H1 (cell line): ENCODE data around the gene ALKBH7. TPM values are rescaled to one million over a fixed set of nuclear protein-coding genes. Genes with fewer than 3 reads are reported as not detected.

ENCODE experiments used
- CTCF ChIA-PET: fragments of 300-600 bp; sonication (Branson Sonifier 250); formaldehyde crosslinking; loops from one replicate; lab custom pipeline; 2021; ENCODE audit not compliant: partially characterized antibody; lab: Charles Lee
- POLR2A ChIA-PET: fragments of 300-600 bp; sonication (Branson Sonifier 250); formaldehyde crosslinking; loops from one replicate; lab custom pipeline; 2021; ENCODE audit warnings: inconsistent platforms; ENCODE audit not compliant: partially characterized antibody; lab: Charles Lee
- DNase-seq, 2 experiments: peaks; one replicate each; pipeline versions ENCODE4 v3.0.0 to v3.0.0-alpha.2; 2010 to 2022; ENCODE audit warnings: low spot score in 2 of 2, low read depth in 1 of 2, mixed read lengths in 1 of 2
- FAIRE-seq: peaks from 2 replicates; lab custom pipeline; 2011; peaks lifted over from hg19 to GRCh38; lab: Jason Lieb, UNC
- H2AFZ ChIP-seq: 2 replicates; pipeline ENCODE4 v1.8.1; 2012; ENCODE audit warnings: low read length, inconsistent platforms
- H2AK5ac ChIP-seq: 2 replicates; pipeline ENCODE4 v1.6.1; 2013; ENCODE audit warnings: low read depth, low read length
- H2BK120ac ChIP-seq: replicated peaks from 2 replicates; pipeline ENCODE3; 2013; ENCODE audit warnings: low read depth, low read length, inconsistent platforms
- H2BK12ac ChIP-seq: 2 replicates; pipeline ENCODE4 v1.6.1; 2013; ENCODE audit warnings: low read depth, low read length
- H2BK15ac ChIP-seq: 2 replicates; pipeline ENCODE4 v1.6.1; 2013; ENCODE audit warnings: low read length
- H2BK20ac ChIP-seq: 2 replicates; pipeline ENCODE4 v1.6.1; 2013; ENCODE audit warnings: low read length
- H2BK5ac ChIP-seq: 2 replicates; pipeline ENCODE4 v1.6.1; 2013; ENCODE audit warnings: low read depth, low read length
- H3K14ac ChIP-seq: 2 replicates; pipeline ENCODE4 v1.6.1; 2013; ENCODE audit warnings: inconsistent platforms; ENCODE audit not compliant: insufficient read length
- H3K18ac ChIP-seq: 2 replicates; pipeline ENCODE4 v1.6.1; 2013; ENCODE audit warnings: low read length; ENCODE audit errors: extremely low read depth
- H3K23ac ChIP-seq: 2 replicates; pipeline ENCODE4 v1.6.1; 2013; ENCODE audit warnings: inconsistent platforms; ENCODE audit not compliant: insufficient read length
- H3K23me2 ChIP-seq: 2 replicates; pipeline ENCODE4 v1.6.1; 2013; ENCODE audit warnings: low read depth, low read length
- H3K27ac ChIP-seq: 2 replicates; pipeline ENCODE4 v1.6.1; 2011; ENCODE audit warnings: low read depth, low read length, inconsistent platforms
- H3K27me3 ChIP-seq, 4 experiments: replicated peaks in 1 of 4; 1 replicate in 1 of 4; 2 replicates in 3 of 4; pipeline versions ENCODE4 v1.6.1 to v1.8.1; 2011 to 2013; ENCODE audit warnings: low read length in 3 of 4, mild to moderate bottlenecking in 3 of 4, inconsistent platforms in 2 of 4, mixed read lengths in 2 of 4, moderate library complexity in 1 of 4; ENCODE audit not compliant: control insufficient read depth in 3 of 4, insufficient read depth in 3 of 4; ENCODE audit errors: extremely low read depth in 1 of 4
- H3K36me3 ChIP-seq, 4 experiments: 2 replicates each; pipeline versions ENCODE4 v1.6.1 to v1.8.1; 2011 to 2013; ENCODE audit warnings: mild to moderate bottlenecking in 4 of 4, low read length in 3 of 4, moderate library complexity in 2 of 4, control low read depth in 1 of 4, inconsistent platforms in 1 of 4; ENCODE audit not compliant: insufficient read depth in 4 of 4, control insufficient read depth in 2 of 4
- H3K4ac ChIP-seq: replicated peaks from 2 replicates; pipeline ENCODE3; 2013; ENCODE audit warnings: low read length, low read depth, mixed read lengths, inconsistent platforms; ENCODE audit not compliant: insufficient read length
- H3K4me1 ChIP-seq, 4 experiments: replicated peaks in 1 of 4; 1 replicate in 1 of 4; 2 replicates in 3 of 4; pipeline versions ENCODE4 v1.6.1 to v1.8.1; 2011 to 2013; ENCODE audit warnings: low read length in 3 of 4, inconsistent platforms in 2 of 4, mixed read lengths in 1 of 4; ENCODE audit not compliant: insufficient read depth in 4 of 4, control insufficient read depth in 3 of 4
- H3K4me2 ChIP-seq, 2 experiments: 2 replicates each; pipeline versions ENCODE4 v1.6.1 to v1.8.1; 2011 to 2013; ENCODE audit warnings: low read depth in 2 of 2, low read length in 2 of 2, control low read depth in 1 of 2, inconsistent platforms in 1 of 2, mild to moderate bottlenecking in 1 of 2; ENCODE audit not compliant: insufficient read depth in 1 of 2
- H3K4me3 ChIP-seq, 4 experiments: fragments of 200-600, 300-600 bp in 1 of 4; sonication (generic), shearing (Covaris generic), sonication (Bioruptor Twin) in 1 of 4; 2 replicates each; pipeline versions ENCODE4 v1.5.1 to v1.8.1; 2011 to 2016; ENCODE audit warnings: low read length in 4 of 4, low read depth in 3 of 4, control low read depth in 2 of 4, inconsistent platforms in 2 of 4, mild to moderate bottlenecking in 2 of 4, mixed read lengths in 1 of 4, moderate library complexity in 1 of 4; ENCODE audit not compliant: insufficient read depth in 2 of 4; ENCODE audit errors: extremely low read depth in 1 of 4
- H3K56ac ChIP-seq: replicated peaks from 2 replicates; pipeline ENCODE3; 2013; ENCODE audit warnings: low read depth, mild to moderate bottlenecking, mixed read lengths, low read length, inconsistent platforms; ENCODE audit not compliant: insufficient read length
- H3K79me1 ChIP-seq: 2 replicates; pipeline ENCODE4 v1.6.1; 2013; ENCODE audit warnings: low read depth, low read length, control low read depth
- H3K79me2 ChIP-seq, 2 experiments: 2 replicates each; pipeline versions ENCODE4 v1.6.1 to v1.8.1; 2012 to 2013; ENCODE audit warnings: low read length in 2 of 2, mild to moderate bottlenecking in 2 of 2, inconsistent platforms in 1 of 2; ENCODE audit not compliant: insufficient read depth in 2 of 2, control insufficient read depth in 1 of 2
- H3K9ac ChIP-seq, 4 experiments: replicated peaks in 1 of 4; 1 replicate in 1 of 4; 2 replicates in 3 of 4; pipeline versions ENCODE4 v1.6.1 to v1.8.1; 2011 to 2013; ENCODE audit warnings: low read depth in 3 of 4, low read length in 3 of 4, control low read depth in 2 of 4, mild to moderate bottlenecking in 2 of 4, moderate library complexity in 2 of 4, inconsistent platforms in 1 of 4; ENCODE audit errors: extremely low read depth in 1 of 4
- H3K9me3 ChIP-seq, 2 experiments: 2 replicates each; pipeline versions ENCODE4 v1.6.1 to v1.8.1; 2012 to 2013; ENCODE audit warnings: mild to moderate bottlenecking in 2 of 2, moderate library complexity in 2 of 2, control low read depth in 1 of 2, inconsistent platforms in 1 of 2, low read depth in 1 of 2, low read length in 1 of 2, mixed read lengths in 1 of 2; ENCODE audit not compliant: insufficient read depth in 2 of 2
- H4K20me1 ChIP-seq, 2 experiments: replicated peaks in 1 of 2; 2 replicates each; pipeline versions ENCODE3 to v1.8.1; 2011 to 2013; ENCODE audit warnings: inconsistent platforms in 2 of 2, low read length in 2 of 2, mild to moderate bottlenecking in 1 of 2; ENCODE audit not compliant: insufficient read depth in 2 of 2, control insufficient read depth in 1 of 2
- H4K5ac ChIP-seq: 2 replicates; pipeline ENCODE4 v1.6.1; 2013; ENCODE audit warnings: low read length, low read depth, mixed read lengths, inconsistent platforms; ENCODE audit not compliant: insufficient read length
- H4K8ac ChIP-seq: 2 replicates; pipeline ENCODE4 v1.8.0; 2013; ENCODE audit warnings: mild to moderate bottlenecking, moderate library complexity, low read length, inconsistent platforms; ENCODE audit not compliant: insufficient read depth; ENCODE audit errors: extremely low read depth
- H4K91ac ChIP-seq: replicated peaks from 2 replicates; pipeline ENCODE3; 2013; ENCODE audit warnings: low read length, mixed read lengths, inconsistent platforms; ENCODE audit not compliant: insufficient read length
- BACH1 ChIP-seq: IDR thresholded peaks from 2 replicates; pipeline ENCODE4 v1.6.1; 2012; ENCODE audit warnings: low read length, improper control_type of control experiment
- PHF8 ChIP-seq: fragments of 200-600 bp; sonication (generic); conservative IDR thresholded peaks from 2 replicates; pipeline ENCODE4 v1.7.1; 2012; ENCODE audit warnings: low read depth, mild to moderate bottlenecking, inconsistent platforms, low read length, moderate library complexity
- POLR2AphosphoS5 ChIP-seq: IDR thresholded peaks from 2 replicates; pipeline ENCODE4 v1.6.1; 2011; ENCODE audit warnings: low read depth, low read length
- SP2 ChIP-seq: IDR thresholded peaks from 2 replicates; pipeline ENCODE4 v1.6.1; 2012; ENCODE audit warnings: mild to moderate bottlenecking, low read length, inconsistent platforms
- TAF1 ChIP-seq: IDR thresholded peaks from 2 replicates; pipeline ENCODE4 v1.6.1; 2011; ENCODE audit warnings: mild to moderate bottlenecking, low read depth, low read length
- WGBS, 2 experiments: shearing (Covaris generic) in 1 of 2; methylation state at CpG; one replicate each; pipeline versions ENCODE4 v1.1.6 to v1.1.7; 2013 to 2015; ENCODE audit warnings: low lambda C conversion rate in 2 of 2, mixed read lengths in 2 of 2, inconsistent platforms in 1 of 2, low coverage in 1 of 2, missing lambda C conversion rate in 1 of 2; ENCODE audit not compliant: insufficient replicate concordance in 2 of 2, insufficient coverage in 1 of 2, insufficient read length in 1 of 2; ENCODE audit errors: extremely low coverage in 1 of 2, missing lambda C conversion rate in 1 of 2; 5-methylcytosine and 5-hydroxymethylcytosine counted together
- polyA plus RNA-seq, 7 experiments: library from polyadenylated mRNA; depleted of rRNA in 3 of 7; stranded (reverse) in 5 of 7; unstranded in 2 of 7; fragments of >200 nt in 5 of 7; fragments of 200-250 nt in 2 of 7; gene quantifications; 1 replicate in 5 of 7; 2 replicates in 1 of 7; 4 replicates in 1 of 7; pipeline versions ENCODE4 v1.2.1 to v1.2.3, GENCODE V29; 2011 to 2013; ENCODE audit warnings: missing spikeins in 2 of 7, mixed read lengths in 2 of 7
- total RNA-seq: library from RNA; stranded (reverse); fragmentation: NEBNext Ultra II Directional; extraction: Animal tissue kit (Norgen Biotek cat#: 25700); gene quantifications from 2 replicates; pipeline ENCODE4 v1.2.1, GENCODE V29; 2021

Gene ALKBH7
- total and polyA plus RNA-seq, 2 of the 8 experiments (the other 6 are each of a cell fraction or from before 2014, with no cell fraction given): 66.3 to 100 TPM

DNA sequence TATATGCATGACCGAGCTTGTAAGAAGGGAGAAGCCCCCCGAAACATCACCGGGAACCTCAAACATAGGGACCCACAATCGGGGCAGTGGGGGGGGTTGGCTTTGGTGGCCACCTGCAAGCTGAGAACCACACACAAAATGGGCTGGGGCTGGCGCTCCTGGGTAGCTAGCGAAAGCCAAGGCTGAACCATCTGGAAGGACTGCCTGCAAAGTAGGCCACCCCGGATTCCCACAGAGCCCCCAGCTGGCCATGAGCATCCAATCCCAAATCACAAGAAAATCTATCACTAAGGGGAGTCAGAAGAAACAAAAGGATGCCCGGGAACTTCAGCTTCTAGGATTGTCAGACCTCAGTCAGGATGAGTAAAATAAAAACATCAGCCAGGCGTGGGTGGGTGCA lies 5.9 kb downstream of the ALKBH7 start:
- TF ChIP-seq TAF1: no peak
- no peak for TF ChIP-seq POLR2AphosphoS5
- no peak for TF ChIP-seq BACH1
- TF ChIP-seq SP2: no peak
- TF ChIP-seq PHF8: no peak
- TF ChIP-seq, all 59 proteins: peak for 0
- no peak overlapping the region for H4K5ac ChIP-seq
- H2BK20ac ChIP-seq: no peak overlapping the region
- H3K79me2 ChIP-seq: no peaks in the 10 kb centered on the region
- CTCF ChIA-PET: interaction anchor here (0.7 to 1.9 kb wide), 5 partner anchors 9 to 252 kb away, joined by 3 to 6 read pairs (median 3); no protein-coding TSS in a partner anchor
- FAIRE-seq (no peak), DNase-seq (no peak)
- no peak overlapping the region for H3K27ac ChIP-seq
- H3K9ac ChIP-seq: no peak overlapping the region
- no peaks in the 10 kb centered on the region for H3K79me1 ChIP-seq
- no peak overlapping the region for H3K4ac ChIP-seq
- peaks cover 5 to 11% of the 10 kb centered on the region in 2 experiments; a peak in 2 of 4 replicates for H3K9me3 ChIP-seq
- no peak overlapping the region for H2BK5ac ChIP-seq
- H3K4me2 ChIP-seq: no peak overlapping the region
- no peaks in the 10 kb centered on the region for H3K27me3 ChIP-seq
- H2AK5ac ChIP-seq: no peak overlapping the region
- H3K23me2 ChIP-seq: peaks cover 2% of the 10 kb centered on the region; the same call in 1 of the 2 replicates
- H4K20me1 ChIP-seq: peaks cover 2 to 8% of the 10 kb centered on the region in 2 experiments
- H3K18ac ChIP-seq: no peak overlapping the region
- no peak overlapping the region for H3K23ac ChIP-seq
- H3K36me3 ChIP-seq: peaks cover 20 to 48% (median 35%) of the 10 kb centered on the region in 4 experiments
- H2BK15ac ChIP-seq: no peak overlapping the region
- peaks cover 0 to 11% (median 7%) of the 10 kb centered on the region in 4 experiments; a peak in 5 of 7 replicates for H3K4me1 ChIP-seq
- no peak overlapping the region for H2AFZ ChIP-seq
- no peak overlapping the region for H2BK12ac ChIP-seq
- no peak overlapping the region for H3K56ac ChIP-seq
- no peak overlapping the region for H3K4me3 ChIP-seq
- no peak overlapping the region for H2BK120ac ChIP-seq
- no peak overlapping the region for H3K14ac ChIP-seq
- POLR2A ChIA-PET: interaction anchor here (0.6 to 9.9 kb wide), 5 partner anchors 12 to 156 kb away, joined by 3 to 81 read pairs (median 3); partner anchors contain the start of gene GTF2F1
- no peak overlapping the region for H4K91ac ChIP-seq
- WGBS, 2 experiments: 91% methylated on average over 9 of the region's 9 CpGs; no CpG with 5 or more reads in 1 of the 2 experiments
- H4K8ac ChIP-seq: no peak overlapping the region
